K562 (cell line): ENCODE measurements around the gene ANXA9. TPM values are rescaled to one million over a fixed set of nuclear protein-coding genes. Genes with fewer than 3 reads are reported as not detected.

ENCODE experiments used
- ARID1B ChIP-seq: fragments of 450-650 bp; IDR thresholded peaks from 2 replicates; pipeline ENCODE4 v1.6.1; 2016; ENCODE audit warnings: antibody characterized with exemption, mild to moderate bottlenecking, inconsistent platforms
- CREM ChIP-seq: IDR thresholded peaks from 2 replicates; pipeline ENCODE4 v1.6.1; 2014; ENCODE audit warnings: antibody characterized with exemption, low read depth
- CXXC5 ChIP-seq: fragments of 250-450 bp; sonication (Bioruptor Pico); IDR thresholded peaks from 2 replicates; pipeline ENCODE4 v1.8.0; 2022; ENCODE audit warnings: inconsistent platforms, mild to moderate bottlenecking, moderate library complexity
- FOXK2 ChIP-seq, 2 experiments: fragments of 450-650 bp; IDR thresholded peaks in 1 of 2; conservative IDR thresholded peaks in 1 of 2; 2 replicates each; pipeline ENCODE4 v1.6.1; 2016; ENCODE audit warnings: low read depth in 2 of 2, mild to moderate bottlenecking in 1 of 2
- JUND ChIP-seq, 2 experiments: IDR thresholded peaks; 2 replicates in 1 of 2; 3 replicates in 1 of 2; pipeline ENCODE4 v1.6.1; 2011; ENCODE audit warnings: borderline replicate concordance in 2 of 2, low read depth in 2 of 2, low read length in 2 of 2, improper control_type of control experiment in 1 of 2, missing biosample characterization in 1 of 2, missing genetic modification characterization in 1 of 2, missing genetic modification reagents in 1 of 2
- MEIS2 ChIP-seq: fragments of 450-650 bp; IDR thresholded peaks from 2 replicates; pipeline ENCODE4 v1.6.1; 2014; ENCODE audit warnings: mild to moderate bottlenecking; ENCODE audit not compliant: partially characterized antibody
- NELFE ChIP-seq: IDR thresholded peaks from 2 replicates; pipeline ENCODE4 v1.6.1; 2011; ENCODE audit warnings: mild to moderate bottlenecking; ENCODE audit not compliant: insufficient read depth, insufficient read length
- POLR2AphosphoS5 ChIP-seq: IDR thresholded peaks from 2 replicates; pipeline ENCODE4 v1.6.1; 2011; ENCODE audit warnings: mild to moderate bottlenecking, low read depth, low read length, moderate library complexity; ENCODE audit not compliant: control insufficient read depth, insufficient read depth
- PRMT5 ChIP-seq: sonication (generic); formaldehyde crosslinking; IDR thresholded peaks from 2 replicates; pipeline ENCODE4 v1.5.0; 2020; ENCODE audit warnings: missing genetic modification reagents
- REST ChIP-seq, 2 experiments: fragments of 450-650 bp; formaldehyde crosslinking in 1 of 2; IDR thresholded peaks; 2 replicates each; pipeline versions ENCODE4 v1.4.0 to v1.6.1; 2014 to 2020; ENCODE audit warnings: mild to moderate bottlenecking in 2 of 2, borderline replicate concordance in 1 of 2, low read depth in 1 of 2
- SMARCA4 ChIP-seq: fragments of 450-650 bp; IDR thresholded peaks from 2 replicates; pipeline ENCODE4 v1.6.1; 2016
- SNRNP70 ChIP-seq: fragments of 200-400 bp; formaldehyde crosslinking; optimal IDR thresholded peaks from 2 replicates; pipeline ENCODE3; 2017; ENCODE audit warnings: low read depth, low read length
- TEAD4 ChIP-seq, 2 experiments: sonication (generic) in 1 of 2; formaldehyde crosslinking in 1 of 2; IDR thresholded peaks; 2 replicates each; pipeline versions ENCODE4 v1.6.1 to v1.8.0; 2012 to 2022; ENCODE audit warnings: borderline replicate concordance in 1 of 2, inconsistent platforms in 1 of 2, low read length in 1 of 2, mild to moderate bottlenecking in 1 of 2, missing genetic modification reagents in 1 of 2
- ZBTB33 ChIP-seq: sonication (generic); formaldehyde crosslinking; IDR thresholded peaks from 2 replicates; pipeline ENCODE4 v1.8.1; 2023; ENCODE audit warnings: mild to moderate bottlenecking, missing genetic modification reagents
- ZNF134 ChIP-seq: fragments of 250-450 bp; sonication (Bioruptor Pico); conservative IDR thresholded peaks from 2 replicates; pipeline ENCODE4 v1.4.0; 2020
- ZNF165 ChIP-seq: fragments of 250-450 bp; sonication (Bioruptor Pico); IDR thresholded peaks from 2 replicates; pipeline ENCODE4 v1.4.0; 2020; ENCODE audit warnings: borderline replicate concordance
- ZNF586 ChIP-seq: fragments of 450-650 bp; formaldehyde crosslinking; conservative IDR thresholded peaks from 2 replicates; pipeline ENCODE4 v1.4.0; 2020; ENCODE audit warnings: mild to moderate bottlenecking, moderate library complexity
- polyA plus RNA-seq, 8 experiments: library from polyadenylated mRNA; depleted of rRNA in 4 of 8; stranded (reverse) in 5 of 8; unstranded in 3 of 8; fragments of >200 nt; fragmentation: Nextera tagmentation in 2 of 8; fragmentation: Illumina TruSeq in 1 of 8; extraction: Ambion mirVana in 2 of 8; extraction: Trizol in 1 of 8; gene quantifications; 2 replicates each; pipeline versions ENCODE4 v1.2.1 to v1.2.3, GENCODE V29; 2011 to 2014; ENCODE audit warnings: inconsistent platforms in 1 of 8, missing spikeins in 1 of 8
- total RNA-seq, 7 experiments: library from RNA; depleted of rRNA in 6 of 7; stranded (reverse); fragments of >200 nt in 6 of 7; fragmentation: Illumina TruSeq in 2 of 7; extraction: Trizol in 2 of 7; gene quantifications; 2 replicates each; pipeline versions ENCODE4 v1.2.1 to v1.2.3, GENCODE V29; 2011 to 2021; ENCODE audit warnings: low replicate concordance in 1 of 7

ANXA9 gene
- total and polyA plus RNA-seq, 9 of the 15 experiments (the other 6 are each of a cell fraction or from before 2014, with no cell fraction given): 0.24 to 1.6 (median 0.57) TPM

- TF ChIP-seq ZNF586 (no peak), TEAD4 (IDR thresholded peaks at IDR 0.05; ENCODE audit: low read length) (peak; percentile 47), TEAD4 (CRISPR knock-in tag; IDR thresholded peaks at IDR 0.05; ENCODE audit: borderline replicate concordance) (no peak), SMARCA4 (peak; percentile 42; the same call in 1 of the 2 replicates), PRMT5 (CRISPR knock-in tag) (no peak), NELFE (no peak), POLR2AphosphoS5 (0 out of 2 replicates have a peak, but pooled peaks have one; percentile 27), FOXK2 (conservative IDR thresholded peaks at IDR 0.05 in 1 of 2, IDR thresholded peaks at IDR 0.05 in 1 of 2; ENCODE audit: low read depth in 2 of 2) (peak; percentile 92 to 95), ARID1B (peak; percentile 48; the same call in 1 of the 2 replicates), ZNF134 (CRISPR knock-in tag) (no peak), MEIS2 (peak; percentile 42), ZBTB33 (CRISPR knock-in tag) (no peak), JUND (IDR thresholded peaks at IDR 0.05; ENCODE audit: borderline replicate concordance, low read depth, low read length) (peak; percentile 42; the same call in 1 of the 2 replicates), JUND (tag; IDR thresholded peaks at IDR 0.05; ENCODE audit: borderline replicate concordance, low read depth, low read length) (no peak; the same call in 2 of the 3 replicates), CREM (peak; percentile 37; the same call in 1 of the 2 replicates), SNRNP70 (no peak), CXXC5 (CRISPR knock-in tag) (0 out of 2 replicates have a peak, but pooled peaks have one; percentile 7), REST (IDR thresholded peaks at IDR 0.05; ENCODE audit: borderline replicate concordance) (peak; percentile 26; the same call in 1 of the 2 replicates), REST (CRISPR knock-in tag; IDR thresholded peaks at IDR 0.05; ENCODE audit: low read depth) (no peak), ZNF165 (CRISPR knock-in tag) (no peak)
These were observed 31.4 kb downstream of the ANXA9 start (continued) for GRCh38 chr1:151013518-151013917.
